Measurements from ENCODE around the gene RAPGEF4.
"Not testable (repeated sequence)": the region's sequence is repeated elsewhere in the genome, so short reads cannot be mapped to it uniquely, and the experiment has no call there.

Gene RAPGEF4

GRCh38 chr2:172777431-172777830, 41.8 kb downstream of the RAPGEF4 start:
- DNase-seq: no peak

DNA sequence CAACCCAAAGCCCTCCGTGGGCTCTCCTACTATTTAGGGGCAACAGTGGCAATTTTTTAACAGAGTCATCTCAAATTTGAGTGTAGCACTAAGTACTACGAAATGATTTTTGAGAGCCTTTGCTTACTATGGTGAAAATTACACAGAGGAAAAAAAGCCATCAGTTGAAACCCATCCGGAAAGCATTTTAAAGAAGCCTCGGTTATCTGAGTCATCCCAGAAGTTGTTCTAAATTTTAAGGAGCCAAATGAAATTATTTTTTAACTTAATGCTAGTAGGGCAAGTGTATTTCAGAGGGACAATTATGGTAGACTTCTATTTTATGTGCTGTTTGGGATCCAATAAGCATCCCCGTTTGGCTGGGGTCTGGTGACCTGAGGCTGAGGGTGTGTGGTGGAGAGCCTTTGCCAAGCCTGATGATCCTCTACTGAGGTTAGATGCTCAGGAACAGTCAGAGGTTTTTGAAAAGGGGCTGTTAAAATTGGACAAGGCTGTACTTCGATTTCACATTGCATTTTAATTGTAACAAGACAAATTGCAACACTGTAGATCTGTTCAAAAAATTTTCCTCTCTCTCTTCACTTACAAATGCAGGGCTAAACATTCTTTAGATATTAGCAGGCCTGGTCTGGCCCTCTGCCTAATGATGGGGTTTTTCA, 47.0 kb downstream of the RAPGEF4 start:
- no peak for DNase-seq

- no peak for DNase-seq
These were observed 47.7 kb downstream of the RAPGEF4 start for GRCh38 chr2:172783165-172783898.

DNA sequence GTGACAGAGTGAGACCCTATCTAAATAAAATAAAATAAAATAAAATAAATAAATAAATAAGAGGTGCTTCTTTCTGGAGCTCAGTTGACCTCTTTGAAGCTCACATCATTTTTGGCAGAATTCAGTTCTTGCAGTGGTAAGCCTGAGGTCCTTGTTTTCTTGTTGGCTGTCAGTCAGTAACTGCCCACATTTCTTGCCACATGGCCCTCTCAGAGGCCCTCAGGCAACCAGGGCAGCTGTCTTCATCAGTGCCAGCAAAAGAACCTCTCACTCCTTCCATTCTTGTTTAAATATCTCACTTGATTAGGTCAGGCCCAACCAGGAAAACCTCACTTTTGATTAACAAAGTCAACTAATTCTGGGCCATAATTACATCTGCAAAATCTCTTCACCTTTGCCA, 53.2 kb downstream of the RAPGEF4 start:
- no peak for DNase-seq

DNA sequence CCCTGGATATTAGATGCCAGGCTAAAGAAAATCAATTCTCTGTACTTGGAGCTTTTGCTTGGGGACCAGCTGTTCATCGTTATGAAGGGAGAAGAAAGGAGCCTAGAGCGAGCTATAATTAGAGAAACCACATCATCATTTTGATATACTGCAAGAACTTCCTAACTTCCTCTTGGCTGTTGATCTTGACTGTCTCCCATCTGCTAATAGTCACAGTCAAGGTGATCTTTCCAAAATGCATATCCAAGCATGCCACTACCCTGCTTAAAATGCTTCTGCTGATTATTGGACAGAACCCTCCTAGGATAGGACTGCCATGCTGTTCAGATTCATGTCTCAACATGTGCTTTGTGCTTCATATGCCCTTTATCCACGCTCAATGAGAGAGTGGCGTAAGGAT, 54.8 kb downstream of the RAPGEF4 start:
- DNase-seq: no peak

GRCh38 chr2:172791953-172792352, 56.3 kb downstream of the RAPGEF4 start:
- no peak for DNase-seq

GRCh38 chr2:172792711-172793110, 57.1 kb downstream of the RAPGEF4 start:
- no peak for DNase-seq

DNA sequence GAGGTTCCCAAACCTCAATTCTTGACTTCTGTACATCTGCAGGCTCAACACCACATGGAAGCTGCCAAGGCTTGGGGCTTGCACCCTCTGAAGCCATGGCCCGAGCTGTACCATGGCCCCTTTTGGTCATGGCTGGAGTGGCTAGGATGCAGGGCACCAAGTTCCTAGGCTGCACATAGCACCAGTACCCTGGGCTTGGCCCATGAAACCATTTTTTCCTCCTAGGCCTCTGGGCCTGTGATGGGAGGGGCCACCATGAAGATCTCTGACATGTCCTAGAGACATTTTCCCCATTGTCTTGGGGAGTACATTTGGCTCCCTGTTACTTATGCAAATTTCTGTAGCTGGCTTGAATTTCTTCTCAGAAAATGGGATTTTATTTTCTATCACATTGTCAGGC, 67.7 kb downstream of the RAPGEF4 start:
- DNase-seq: not testable (repeated sequence)

DNA sequence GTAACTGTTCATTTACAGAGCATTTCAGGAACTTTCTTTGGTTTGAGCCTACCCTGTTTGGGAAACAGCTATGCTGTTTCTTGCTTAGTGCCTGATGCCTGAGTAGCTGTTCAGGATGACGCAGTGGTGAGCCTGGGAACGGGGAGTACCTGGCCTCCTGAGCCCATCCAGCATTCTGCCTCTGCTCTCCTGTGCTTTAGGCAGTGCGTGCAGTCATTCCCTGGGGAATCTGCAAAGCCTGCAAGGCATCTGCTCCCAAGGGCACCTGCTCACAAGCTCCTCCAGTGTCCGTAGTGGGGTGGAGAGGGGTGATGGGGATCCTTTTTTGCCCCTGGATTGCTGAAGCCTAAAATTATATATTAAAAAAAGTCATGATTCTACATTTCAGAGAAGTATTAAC, 68.8 kb downstream of the RAPGEF4 start:
- no peak for DNase-seq

GRCh38 chr2:172806493-172806892, 70.8 kb downstream of the RAPGEF4 start:
- DNase-seq: no peak

DNA sequence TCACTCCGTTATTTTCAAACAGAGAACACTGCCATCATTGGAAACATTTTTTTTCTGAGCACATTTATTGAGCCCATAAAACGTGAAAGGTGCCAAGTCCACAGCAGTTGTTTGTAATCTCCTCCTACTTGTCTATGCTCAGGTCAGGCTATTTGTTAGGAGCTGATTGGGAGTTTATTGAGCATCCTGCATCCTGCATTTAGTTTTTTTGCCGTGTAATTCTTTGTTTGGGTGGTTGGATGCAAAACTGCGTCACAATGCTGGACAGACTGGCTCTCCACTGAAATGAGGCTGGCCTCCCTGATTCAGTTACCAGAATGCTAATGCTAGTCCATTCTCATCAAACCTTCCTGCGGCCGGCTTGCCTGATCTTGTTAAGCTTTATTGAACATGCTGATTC, 71.4 kb downstream of the RAPGEF4 start:
- no peak for DNase-seq

- DNase-seq: no peak
These were observed 72.5 kb downstream of the RAPGEF4 start for GRCh38 chr2:172808156-172808555.

GRCh38 chr2:172811027-172811426, 75.4 kb downstream of the RAPGEF4 start:
- DNase-seq: no peak

DNA sequence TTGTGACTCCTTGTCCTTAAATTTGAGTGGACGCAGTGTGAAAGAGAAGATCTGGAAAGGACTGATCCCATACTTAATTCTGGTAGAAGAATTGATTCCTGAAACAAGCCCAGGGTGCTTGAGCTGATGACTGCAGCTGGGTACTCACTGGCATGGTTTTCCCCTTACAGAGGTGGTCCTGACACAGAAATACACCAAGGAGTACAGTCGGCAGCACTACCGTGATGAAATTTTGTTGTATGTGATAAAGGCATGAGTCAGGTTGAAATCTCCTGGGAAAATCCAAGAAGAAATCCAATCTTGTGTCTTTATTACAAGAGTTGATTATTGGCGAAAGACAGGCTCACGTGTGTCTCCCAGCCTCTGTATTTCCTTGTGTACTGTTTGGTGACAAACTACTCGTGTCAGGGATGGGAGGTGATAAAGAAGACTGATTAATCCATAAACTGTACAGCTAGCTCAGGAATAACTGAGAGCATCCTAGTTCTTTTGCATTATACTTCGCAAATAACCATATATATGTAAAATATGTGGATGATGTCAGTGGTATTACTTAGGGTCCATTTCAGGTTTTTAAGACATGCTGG, 76.6 kb downstream of the RAPGEF4 start:
- DNase-seq: no peak

DNA sequence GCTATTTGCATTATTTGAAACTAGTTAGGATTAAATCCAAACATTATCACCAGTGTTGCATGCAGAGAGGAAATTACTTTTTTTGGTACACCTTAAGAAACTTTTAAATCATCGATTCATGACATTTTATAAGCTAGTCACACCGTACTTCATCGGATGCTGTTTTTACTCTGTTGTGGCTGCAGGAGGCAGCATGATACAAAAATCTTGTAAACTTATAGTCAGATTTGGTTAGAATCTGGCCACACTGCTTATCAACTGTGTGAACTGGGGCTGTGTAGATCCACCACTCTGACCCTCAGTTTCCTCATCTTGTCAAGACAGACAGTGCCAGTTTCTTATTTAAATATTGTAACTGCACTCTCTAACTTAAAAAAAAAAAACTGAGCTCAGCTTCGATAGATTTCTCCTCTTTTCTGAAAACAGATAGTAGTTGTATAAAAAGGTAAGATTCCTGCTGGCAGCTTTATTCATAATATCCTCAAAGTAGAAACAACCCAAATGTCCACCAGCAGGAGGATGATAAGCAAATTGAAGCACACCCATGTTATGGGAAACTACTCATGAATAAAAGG, 77.8 kb downstream of the RAPGEF4 start:
- DNase-seq: no peak

DNA sequence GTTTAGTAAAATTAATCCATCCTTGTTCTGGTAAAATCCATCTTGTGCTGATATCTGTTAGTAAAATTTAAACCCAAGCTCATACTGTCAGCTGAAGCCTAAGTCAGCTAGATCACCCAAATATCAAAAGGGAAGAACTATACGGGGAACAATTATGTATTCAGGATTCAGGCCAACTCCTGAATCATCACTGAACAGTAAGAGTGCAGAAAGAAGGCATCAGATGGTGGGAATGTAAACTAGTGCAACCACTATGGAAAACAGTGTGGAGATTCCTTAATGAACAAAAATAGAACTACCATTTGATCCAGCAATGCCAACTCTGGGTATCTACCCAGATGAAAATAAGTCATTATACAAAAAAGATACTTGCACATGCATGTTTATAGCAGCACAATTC, 81.8 kb downstream of the RAPGEF4 start:
- DNase-seq: no peak

DNA sequence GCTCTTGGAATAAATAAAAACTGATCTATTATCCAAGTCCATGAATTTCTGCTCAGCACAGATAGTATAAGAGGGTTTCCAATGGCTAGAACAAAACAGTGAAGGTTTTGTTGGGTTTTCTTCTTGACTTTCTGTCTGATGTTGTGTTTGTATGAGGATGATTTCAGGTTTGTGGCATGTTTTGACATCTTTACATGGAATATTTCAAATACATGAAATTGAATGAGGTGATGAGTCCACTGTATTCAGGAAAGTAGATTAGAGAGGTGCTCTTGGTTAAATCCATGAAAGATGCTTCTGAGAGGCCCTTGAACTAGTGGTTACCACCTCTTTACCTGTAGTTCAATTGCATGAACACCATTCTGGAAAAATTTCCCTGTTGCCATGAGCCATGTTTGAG, 84.3 kb downstream of the RAPGEF4 start:
- DNase-seq: no peak

- no peak for DNase-seq
These were observed 86.0 kb downstream of the RAPGEF4 start for GRCh38 chr2:172821370-172822338.

DNA sequence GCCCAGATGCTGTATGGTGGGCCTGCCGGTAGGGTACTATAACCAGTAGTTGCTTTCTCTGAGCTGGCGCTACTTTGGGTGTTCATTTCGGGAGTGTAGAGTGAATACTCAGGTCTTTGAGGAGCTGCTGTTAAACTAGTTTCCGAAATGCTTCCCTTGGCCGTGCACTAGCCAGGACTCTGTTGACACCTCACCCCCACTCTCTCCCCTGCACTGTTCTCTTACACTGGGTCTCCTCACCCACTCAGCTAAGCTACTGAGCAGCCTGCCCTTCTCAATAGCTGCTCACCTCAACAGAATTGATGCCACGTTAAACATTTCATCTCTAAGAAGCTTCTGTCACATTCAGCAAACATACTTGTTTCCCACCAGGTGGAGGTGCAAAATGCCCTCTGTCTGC, 86.9 kb downstream of the RAPGEF4 start:
- DNase-seq: no peak

DNA sequence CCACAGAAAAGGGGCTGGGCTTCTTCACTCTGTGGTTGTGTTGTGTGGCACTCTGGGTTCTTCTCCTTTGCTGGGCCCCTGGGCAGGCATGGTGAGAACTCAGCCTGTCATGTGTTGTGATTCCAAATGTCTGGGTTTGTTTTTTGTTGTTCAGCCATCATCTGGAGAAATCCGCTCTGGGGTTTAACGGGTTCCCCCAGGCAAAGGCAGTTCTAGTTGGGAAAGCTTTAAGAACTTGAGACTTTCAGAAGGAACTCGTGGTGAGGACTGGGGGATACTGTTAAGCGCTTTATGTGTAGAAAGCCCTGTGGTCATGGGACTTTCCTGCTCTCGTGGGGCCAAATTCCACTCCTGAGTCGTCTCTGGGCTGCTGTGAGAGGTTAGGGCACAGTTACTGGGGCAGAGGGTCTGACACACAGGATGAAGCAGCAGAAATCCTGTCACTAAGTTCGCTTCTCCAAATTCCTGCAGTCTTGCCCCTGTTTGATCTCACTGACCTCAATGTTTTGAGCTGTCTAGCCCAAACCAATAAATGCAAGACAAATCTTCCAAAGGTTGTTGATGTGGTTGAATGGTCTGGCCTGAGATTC, 87.7 kb downstream of the RAPGEF4 start:
- no peak for DNase-seq

GRCh38 chr2:172826522-172826921, 90.9 kb downstream of the RAPGEF4 start:
- DNase-seq: no peak

DNA sequence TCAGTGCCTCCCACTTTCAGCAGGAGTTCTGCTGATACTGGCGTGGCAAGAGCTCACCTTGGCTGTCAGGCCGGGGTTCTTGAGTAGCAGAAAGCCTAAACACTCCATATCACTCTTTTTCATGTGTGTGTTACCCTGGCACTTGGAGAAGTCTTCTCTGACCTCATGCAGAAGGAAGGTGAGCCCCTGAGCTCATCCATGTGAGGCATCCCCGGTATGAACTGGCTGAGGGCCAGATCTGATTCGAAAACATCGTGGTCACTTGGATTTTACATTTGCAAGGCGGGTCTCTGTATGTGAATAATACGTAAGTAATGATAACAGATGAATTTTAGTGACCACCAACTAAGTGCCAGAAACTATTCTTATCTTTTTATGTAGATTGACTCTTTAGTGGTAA, 93.6 kb downstream of the RAPGEF4 start:
- DNase-seq: no peak
